Right hindlimb (tissue), 1 donor: ENCODE results near the gene ARSG.

Experiments used
- DNase-seq: peaks from one replicate; pipeline ENCODE4 v3.0.0-alpha.2; 2018

ARSG gene

GRCh38 chr17:68456339-68457167, 165.3 kb downstream of the ARSG start:
- DNase-seq, result peak; percentile 91

- DNase-seq, result no peak
Observed at GRCh38 chr17:68457168-68457538, 165.9 kb downstream of the ARSG start, which contains the start of gene WIPI1. TSS of gene WIPI1 (minus strand) at chr17:68457496. CDS start at chr17:68457421, 75 bp downstream.

- peak; percentile 99 for DNase-seq
Observed at GRCh38 chr17:68457539-68458259, 166.4 kb downstream of the ARSG start.

- DNase-seq, result no peak
Observed at GRCh38 chr17:68458260-68459036, 167.2 kb downstream of the ARSG start.

GRCh38 chr17:68459037-68459639, 167.8 kb downstream of the ARSG start:
- no peak for DNase-seq

- DNase-seq, result no peak
Observed at GRCh38 chr17:68460146-68460545, 168.9 kb downstream of the ARSG start.

GRCh38 chr17:68460715-68461114, 169.4 kb downstream of the ARSG start:
- no peak for DNase-seq

- no peak for DNase-seq
Observed at GRCh38 chr17:68461122-68461539, 169.8 kb downstream of the ARSG start.

GRCh38 chr17:68461589-68461988, 170.3 kb downstream of the ARSG start:
- no peak for DNase-seq

- DNase-seq, result peak; percentile 77
Observed at GRCh38 chr17:68462381-68463210, 171.3 kb downstream of the ARSG start.

GRCh38 chr17:68463211-68464019, 172.1 kb downstream of the ARSG start:
- DNase-seq, result no peak

- no peak for DNase-seq
Observed at GRCh38 chr17:68468334-68468733, 177.0 kb downstream of the ARSG start.

- no peak for DNase-seq
Observed at GRCh38 chr17:68468788-68469187, 177.5 kb downstream of the ARSG start.
